ENCODE data around the gene RTN1. TPM values are rescaled to one million over a fixed set of nuclear protein-coding genes. Genes with fewer than 3 reads are reported as not detected.

Gene RTN1
- total and polyA plus RNA-seq, 3 donors from 2014 or later: 8.2 to 11.1 (median 10.9) TPM

- DNase-seq: no peak
- Histone ChIP-seq H3K9me3 (no peaks in the 10 kb centered on the region), H3K36me3 (ENCODE audit: low read depth, missing control alignments) (no peaks in the 10 kb centered on the region), H3K4me1 (no peaks in the 10 kb centered on the region), H3K27ac (no peak overlapping the region), H3K27me3 (no peaks in the 10 kb centered on the region), H3K4me3 (no peak overlapping the region)
- intact Hi-C loops (cut with DNase I; ENCODE audit: low total_unique reads): no loop called here
- 94 to 95% methylated on average over 2 of the region's 2 CpGs for WGBS, 2 donors
- no peak for TF ChIP-seq CTCF (IDR thresholded peaks at IDR 0.05)
- no peak for TF ChIP-seq POLR2A (IDR thresholded peaks at IDR 0.05)
Observed at GRCh38 chr14:59846595-59846994, 24.0 kb downstream of the RTN1 start.

- Histone ChIP-seq H3K4me1 (no peaks in the 10 kb centered on the region), H3K27ac (no peak overlapping the region), H3K27me3 (no peaks in the 10 kb centered on the region), H3K36me3 (ENCODE audit: low read depth, missing control alignments) (no peaks in the 10 kb centered on the region), H3K4me3 (no peak overlapping the region), H3K9me3 (no peaks in the 10 kb centered on the region)
- WGBS, 2 donors: 71 to 80% methylated on average over 3 of the region's 3 CpGs
- TF ChIP-seq POLR2A (IDR thresholded peaks at IDR 0.05) (no peak), CTCF (IDR thresholded peaks at IDR 0.05) (no peak)
- intact Hi-C loops (cut with DNase I; ENCODE audit: low total_unique reads): no loop called here
- no peak for DNase-seq
Observed at GRCh38 chr14:59845245-59845644, 25.3 kb downstream of the RTN1 start.

GRCh38 chr14:59844186-59844812, 26.3 kb downstream of the RTN1 start:
- Histone ChIP-seq H3K9me3 (no peaks in the 10 kb centered on the region), H3K27ac (no peak overlapping the region), H3K4me1 (no peaks in the 10 kb centered on the region), H3K27me3 (no peaks in the 10 kb centered on the region), H3K4me3 (no peak overlapping the region), H3K36me3 (ENCODE audit: low read depth, missing control alignments) (no peaks in the 10 kb centered on the region)
- 88 to 91% methylated on average over 8 of the region's 8 CpGs for WGBS, 2 donors
- intact Hi-C loops (cut with DNase I; ENCODE audit: low total_unique reads): no loop called here
- DNase-seq: no peak
- no peak for TF ChIP-seq CTCF (IDR thresholded peaks at IDR 0.05)
- TF ChIP-seq POLR2A (IDR thresholded peaks at IDR 0.05): no peak

GRCh38 chr14:59836116-59836515, 34.5 kb downstream of the RTN1 start:
- intact Hi-C loops (cut with DNase I; ENCODE audit: low total_unique reads): no loop called here
- Histone ChIP-seq H3K4me1 (no peaks in the 10 kb centered on the region), H3K9me3 (no peaks in the 10 kb centered on the region), H3K36me3 (ENCODE audit: low read depth, missing control alignments) (no peaks in the 10 kb centered on the region), H3K27ac (no peak overlapping the region), H3K4me3 (no peak overlapping the region), H3K27me3 (no peaks in the 10 kb centered on the region)
- no peak for DNase-seq
- 78 to 79% methylated on average over 3 of the region's 3 CpGs for WGBS, 2 donors
- no peak for TF ChIP-seq POLR2A (IDR thresholded peaks at IDR 0.05)
- TF ChIP-seq CTCF (IDR thresholded peaks at IDR 0.05): no peak

- DNase-seq: no peak
- H3K4me3 ChIP-seq: no peak overlapping the region
- intact Hi-C loops (cut with DNase I; ENCODE audit: low total_unique reads): no loop called here
Observed at GRCh38 chr14:59832653-59833294, 37.8 kb downstream of the RTN1 start.

More at GRCh38 chr14:59832653-59833294, 37.8 kb downstream of the RTN1 start:
- no peaks in the 10 kb centered on the region for H3K4me1 ChIP-seq
- no peaks in the 10 kb centered on the region for H3K27me3 ChIP-seq
- H3K36me3 ChIP-seq (ENCODE audit: low read depth, missing control alignments): no peaks in the 10 kb centered on the region
- TF ChIP-seq CTCF (IDR thresholded peaks at IDR 0.05) (no peak), POLR2A (IDR thresholded peaks at IDR 0.05) (no peak)
- WGBS, 2 donors: 65 to 77% methylated on average over 2 of the region's 2 CpGs
- no peak overlapping the region for H3K27ac ChIP-seq
- H3K9me3 ChIP-seq: no peaks in the 10 kb centered on the region
